DMS 273 (cell line): ENCODE data around the gene BEND4.
"Not testable (repeated sequence)": the region's sequence is repeated elsewhere in the genome, so short reads cannot be mapped to it uniquely, and the experiment has no call there.

Source experiments
- DNase-seq: peaks from one replicate; lab custom pipeline; 2025; ENCODE audit not compliant: unreplicated experiment; lab: John Stamatoyannopoulos, UW

The BEND4 gene

DNA sequence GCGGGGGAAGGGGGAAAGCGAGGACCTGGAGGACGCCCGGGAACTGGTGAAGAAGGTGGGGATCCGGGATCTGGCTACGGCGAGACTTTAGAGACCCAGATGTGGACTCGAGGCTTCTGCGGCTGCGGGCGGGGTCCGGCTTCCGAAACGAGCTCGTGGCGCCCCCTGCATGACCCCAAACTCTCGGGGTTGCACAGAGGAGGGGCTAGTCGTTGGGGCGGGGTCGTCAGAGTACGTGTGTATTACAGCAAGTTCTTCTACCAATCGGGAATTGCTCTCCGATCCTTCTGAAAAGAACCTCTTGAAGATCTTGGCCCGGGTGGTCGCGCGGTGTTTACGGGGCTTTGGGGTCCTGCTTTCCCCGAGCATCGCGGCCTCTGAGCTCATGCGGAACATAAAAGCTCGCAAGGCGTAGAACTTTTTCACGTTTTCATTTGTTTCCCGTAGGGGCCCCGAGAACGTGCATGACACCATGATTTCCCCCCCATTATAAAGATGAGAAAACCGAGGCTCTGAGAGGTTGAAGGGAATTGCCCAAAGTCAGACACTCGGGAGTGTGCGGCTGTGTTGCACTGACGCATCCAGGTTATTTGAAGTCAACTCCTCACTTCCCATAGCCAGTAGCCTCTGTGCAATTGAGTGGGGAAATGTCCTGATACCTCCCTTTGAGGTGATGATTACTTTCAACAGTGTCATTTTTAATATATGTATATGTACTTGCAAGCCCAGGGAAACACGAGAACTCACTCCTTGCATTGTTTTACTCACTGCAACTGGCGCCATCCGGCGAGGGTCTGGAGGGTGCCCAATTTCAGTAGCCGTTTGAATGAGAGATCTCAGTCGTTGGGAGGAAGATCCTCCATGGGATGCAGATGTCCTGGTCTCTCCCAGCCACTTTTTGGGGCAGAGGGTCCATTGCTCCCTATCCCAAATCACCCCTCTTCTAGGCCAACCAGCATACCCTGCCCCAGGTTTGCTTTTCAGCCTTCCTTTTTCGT is at the start of gene BEND4:
TSS of gene BEND4 (minus strand) at position 149 of the 998 bp plus-strand sequence. CDS start 512 bp downstream, outside the sequence.
- DNase-seq, result peak; percentile 6

DNA sequence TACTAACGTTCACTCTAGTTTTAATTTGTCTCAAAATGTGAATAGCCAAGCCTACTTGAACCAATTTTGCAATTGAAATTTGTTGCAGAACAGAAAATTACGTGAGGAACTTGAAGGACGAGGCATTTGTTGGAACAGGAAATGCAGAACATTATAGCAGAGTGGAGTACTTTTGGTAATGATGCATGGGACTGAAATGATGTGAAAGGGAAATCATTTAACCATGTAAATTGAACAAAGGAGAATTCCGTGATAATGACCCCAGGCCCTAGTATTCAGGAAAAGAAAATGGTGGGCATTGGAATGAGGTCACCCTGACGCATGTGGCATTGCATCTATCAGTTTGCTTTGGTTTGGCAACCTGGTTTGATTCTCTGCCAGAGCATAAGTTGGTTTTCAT is 44.9 kb upstream of the BEND4 start:
- no peak for DNase-seq

DNA sequence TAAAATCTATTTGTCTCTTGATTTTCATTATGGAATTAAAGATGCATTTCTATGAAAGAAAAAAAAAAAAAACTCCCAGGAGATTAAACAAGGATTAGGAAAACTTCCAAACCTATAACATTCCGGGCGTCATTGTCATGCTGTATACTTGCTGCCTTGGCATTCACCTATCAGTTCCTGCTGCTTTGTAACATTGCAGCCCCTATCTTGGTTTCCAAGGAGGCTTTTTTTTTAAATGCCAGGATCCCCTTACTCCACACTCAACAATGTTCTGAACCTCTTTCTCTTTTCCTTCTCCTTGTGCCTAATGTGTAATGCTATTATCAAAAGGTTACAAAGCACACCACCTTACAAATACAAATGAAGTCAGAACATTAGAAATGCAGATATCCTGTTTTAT is 20.5 kb upstream of the BEND4 start:
- DNase-seq, result no peak

DNA sequence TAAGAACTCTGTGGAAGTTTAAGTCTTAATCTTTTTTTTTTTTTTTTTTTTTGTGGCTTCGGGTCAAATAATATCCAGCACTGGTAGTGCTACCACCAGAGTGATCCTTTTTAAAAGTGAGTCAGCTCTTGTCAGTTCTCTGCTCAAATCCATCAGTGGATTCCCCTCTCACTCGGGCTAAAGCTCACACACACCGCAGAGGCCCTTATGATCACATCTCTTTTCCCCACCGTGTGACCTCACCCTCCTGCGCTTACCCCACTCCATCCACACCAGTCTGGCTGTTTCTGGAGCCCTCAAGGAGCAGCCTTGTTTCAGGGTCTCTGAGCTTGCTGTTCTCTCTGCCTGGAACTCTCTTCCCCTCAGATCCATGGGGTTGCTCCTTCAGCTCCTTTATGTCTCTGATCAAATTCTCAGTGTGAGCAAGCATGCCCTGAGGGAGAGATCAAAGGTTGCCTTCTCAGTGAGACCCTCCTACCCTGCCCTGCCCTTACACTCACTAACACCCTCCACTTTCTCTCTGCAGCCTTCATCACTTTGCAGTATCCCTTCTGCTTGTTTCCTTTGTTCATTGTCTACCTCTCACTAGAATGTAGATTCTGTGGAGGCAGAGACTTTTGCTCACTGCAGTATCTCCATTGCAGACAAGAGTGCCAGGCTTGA is 19.8 kb upstream of the BEND4 start:
- DNase-seq, result no peak

DNA sequence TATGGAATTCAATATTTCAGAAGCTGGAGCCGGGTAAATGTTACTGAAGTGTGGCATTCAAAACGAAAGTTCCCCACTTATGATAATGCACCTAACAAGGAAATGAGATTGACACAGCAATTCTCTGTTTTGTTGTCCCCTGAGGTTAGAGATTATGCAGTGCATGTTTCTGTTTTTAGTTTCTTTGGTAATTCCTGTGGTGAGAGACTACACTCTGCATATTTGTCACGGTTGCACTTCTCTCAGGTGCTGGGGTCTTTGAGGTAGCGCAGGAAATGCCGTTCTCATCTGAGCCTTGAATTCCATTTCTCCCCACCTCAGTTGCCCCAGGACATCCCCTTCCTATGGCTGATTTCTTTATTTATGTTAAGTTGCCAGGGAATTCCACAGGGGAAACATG is 15.3 kb upstream of the BEND4 start:
- DNase-seq, result no peak

DNA sequence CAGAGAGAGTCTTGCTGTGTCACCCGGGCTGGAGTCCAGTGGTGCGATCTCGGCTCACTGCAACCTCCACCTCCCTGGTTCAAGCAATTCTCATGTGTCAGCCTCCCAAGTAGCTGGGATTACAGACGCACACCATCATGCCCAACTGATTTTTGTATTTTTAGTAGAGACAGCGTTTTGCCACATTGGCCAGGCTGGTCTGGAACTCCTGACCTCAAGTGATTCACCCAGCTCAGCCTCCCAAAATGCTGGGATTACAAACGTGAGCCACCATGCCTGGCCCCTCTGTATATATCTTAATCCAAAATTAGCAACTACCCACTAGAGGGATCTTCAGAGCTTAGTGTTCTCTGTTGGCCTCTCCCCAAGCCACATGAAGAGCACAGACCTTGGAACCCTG is 13.7 kb upstream of the BEND4 start:
- not testable (repeated sequence) for DNase-seq

DNA sequence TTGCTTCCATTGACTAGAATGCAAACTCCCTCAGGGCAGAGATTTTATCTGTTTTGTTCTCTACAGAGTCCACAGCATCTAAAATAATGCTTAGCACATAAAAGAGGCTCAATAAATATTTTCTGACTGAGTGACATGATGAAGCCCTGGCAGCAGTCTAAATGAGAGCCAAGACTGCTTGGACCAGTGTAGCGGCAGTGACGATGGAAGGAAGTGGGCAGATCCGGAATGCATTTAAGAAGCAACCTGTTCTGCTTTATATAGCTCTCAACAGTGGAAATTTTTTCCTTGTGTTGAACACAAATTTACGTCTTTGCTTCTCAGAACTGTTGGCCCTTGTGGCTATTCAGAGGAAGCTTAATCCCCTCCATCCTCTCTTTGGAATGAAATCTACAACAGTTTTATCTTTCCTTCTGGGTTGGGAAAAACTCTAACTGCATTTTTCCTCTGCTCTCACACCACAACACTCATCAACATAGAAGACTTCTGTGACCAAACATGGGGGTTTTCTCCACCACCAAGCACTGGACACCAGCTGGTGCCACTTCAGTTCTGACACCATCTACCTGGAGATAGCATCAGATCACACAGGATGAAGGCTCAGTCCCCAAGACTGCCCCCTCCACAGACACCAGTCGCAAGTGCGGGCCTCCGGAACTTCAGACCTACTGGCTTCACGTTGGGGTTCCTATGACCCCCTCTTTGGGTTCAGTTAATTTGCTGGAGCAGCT is 7.0 kb upstream of the BEND4 start:
- no peak for DNase-seq

DNA sequence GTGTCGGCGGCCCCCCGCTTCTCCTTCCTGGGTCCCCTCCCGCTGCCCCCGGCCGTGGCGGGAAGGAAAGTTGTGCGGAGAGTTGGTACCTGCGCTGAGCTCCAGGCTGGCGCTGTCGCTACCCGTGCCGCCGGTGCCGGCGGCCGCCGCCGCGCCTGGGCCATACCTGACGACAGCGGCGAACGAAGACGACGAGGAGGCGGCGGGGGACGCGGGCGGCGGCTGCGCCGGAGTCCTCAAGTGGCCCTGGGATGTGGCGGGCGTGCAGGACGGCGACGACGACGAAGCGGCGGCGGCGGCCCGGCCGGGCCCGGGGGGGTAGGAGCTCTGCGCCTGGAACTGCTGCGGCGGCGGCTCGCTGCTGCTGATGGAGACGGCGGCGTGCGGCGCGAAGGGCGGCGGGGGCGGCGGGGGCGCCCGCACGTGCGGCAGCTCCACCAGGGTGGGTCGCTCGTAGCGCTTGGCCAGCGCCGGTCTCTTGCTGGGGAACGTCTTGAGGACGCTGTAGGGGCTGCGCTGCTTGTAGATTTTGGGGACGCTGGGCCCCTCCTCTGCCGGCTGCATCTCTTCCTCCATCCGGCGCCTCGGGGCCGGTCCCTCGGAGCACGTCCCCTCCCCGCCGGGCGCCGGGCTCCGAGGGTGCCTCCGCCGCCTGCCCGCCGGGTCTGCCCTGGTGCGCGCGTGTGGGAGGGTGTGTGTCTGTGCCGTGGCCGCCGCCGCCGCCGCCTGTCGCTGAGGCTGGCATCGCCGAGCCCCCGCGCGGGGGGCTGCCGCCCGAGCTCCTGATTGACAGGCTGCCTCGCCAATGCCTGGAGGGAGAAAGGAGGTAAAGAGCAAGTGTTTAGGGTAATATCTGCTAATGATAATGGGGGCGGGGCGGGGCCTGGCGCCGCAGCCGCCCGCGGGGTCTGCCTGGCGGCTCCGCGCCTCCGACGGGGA is 618 bp downstream of the BEND4 start:
- DNase-seq, result peak; percentile 83

DNA sequence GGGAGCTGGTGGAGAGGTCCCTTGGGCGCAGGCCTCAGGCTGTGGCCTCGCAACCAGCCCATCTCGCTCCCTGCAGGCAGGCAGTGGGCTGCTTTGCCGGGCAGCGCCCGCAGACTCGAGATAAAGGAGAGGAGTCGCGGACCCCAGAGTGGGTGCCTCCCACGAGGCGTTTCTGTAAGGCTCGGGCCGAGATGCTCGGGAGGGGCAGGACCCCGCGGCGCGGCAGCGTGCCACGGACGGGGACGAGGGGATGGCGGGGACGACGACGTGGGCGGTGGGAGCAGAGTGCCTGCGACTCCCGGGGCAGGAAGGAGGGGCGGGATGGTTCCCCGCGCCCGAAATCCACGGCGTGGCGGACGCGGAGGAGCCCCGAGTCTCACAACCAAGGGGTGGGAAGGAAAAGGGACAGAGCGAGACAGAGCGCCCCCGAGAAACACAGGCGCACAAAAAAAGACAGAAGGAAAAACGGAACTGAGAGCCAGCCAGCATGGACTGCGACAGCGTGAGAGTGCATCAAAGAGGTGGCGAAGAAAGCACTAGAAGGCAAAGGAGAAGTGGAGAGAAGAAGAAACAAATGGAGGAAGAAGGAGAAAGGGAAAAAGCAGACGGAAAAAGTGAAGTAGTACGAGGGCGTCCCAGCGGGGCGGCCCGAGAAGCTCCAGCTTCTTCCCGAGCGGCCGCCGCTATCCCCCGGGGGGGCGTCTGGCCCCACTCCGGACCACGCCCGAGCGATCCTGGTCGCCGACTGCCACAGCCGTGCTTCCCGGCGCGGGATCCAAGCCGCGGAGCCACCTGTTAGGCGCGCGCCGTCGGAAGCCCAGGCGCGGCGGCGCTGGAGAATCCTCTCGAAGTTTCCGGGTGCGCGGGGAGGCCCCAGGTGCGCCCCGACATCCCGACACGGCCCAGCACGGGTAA is 1.5 kb downstream of the BEND4 start:
- peak; percentile 56 for DNase-seq

DNA sequence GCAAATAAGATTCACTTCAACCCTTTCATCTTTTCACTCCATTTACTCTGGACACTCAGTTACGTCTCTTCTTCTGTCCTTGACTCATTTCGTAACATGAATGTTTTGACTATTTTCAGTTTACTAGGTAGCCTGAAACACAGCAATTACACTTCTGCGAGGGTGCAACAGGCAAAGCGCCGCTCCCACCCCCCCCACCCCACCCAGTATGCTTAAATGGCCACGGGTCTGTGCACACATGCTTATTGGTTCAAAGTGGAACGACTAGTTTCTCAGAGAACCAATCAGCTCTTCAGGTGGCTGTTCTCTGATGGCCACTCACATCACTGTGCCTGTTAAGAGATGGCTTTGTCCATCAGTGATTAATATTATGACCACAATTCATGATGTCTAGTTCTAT is 3.5 kb downstream of the BEND4 start:
- DNase-seq, result no peak

DNA sequence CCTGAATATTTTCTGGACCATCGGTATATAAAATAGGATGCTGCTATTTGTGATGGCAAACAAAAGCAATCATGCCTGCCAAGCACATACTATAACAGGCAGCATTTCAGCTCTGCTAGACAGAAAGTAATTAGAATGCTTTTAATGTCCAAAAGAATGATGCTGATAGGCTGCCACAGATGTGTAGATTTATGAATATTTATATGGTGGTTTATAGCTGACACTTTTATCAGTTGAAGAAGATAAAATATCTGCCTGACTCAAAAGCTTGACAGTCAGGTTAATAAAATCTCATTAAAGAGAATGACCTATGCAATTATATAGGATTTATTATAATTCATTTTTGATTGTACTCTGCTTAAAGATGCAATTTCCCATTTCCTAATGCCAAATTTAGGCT is 4.0 kb downstream of the BEND4 start:
- DNase-seq, result no peak

DNA sequence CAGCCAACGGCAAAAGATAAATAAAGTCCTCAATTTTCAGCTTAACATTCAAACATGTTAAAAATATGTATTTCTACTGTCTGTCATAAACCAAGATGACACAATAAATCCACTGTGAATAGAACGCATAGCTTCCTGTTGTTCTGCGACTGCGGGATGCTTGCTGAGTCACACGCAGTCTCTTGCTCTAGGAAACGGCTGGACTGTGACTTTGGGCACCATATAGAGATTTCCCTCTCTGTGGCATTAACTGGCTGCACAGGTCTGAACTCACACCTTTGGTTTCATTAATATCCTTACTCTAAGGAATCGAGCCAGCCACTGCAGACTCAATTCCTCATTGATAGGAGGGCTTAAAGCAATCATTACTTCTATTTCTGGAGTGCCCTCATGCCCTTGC is 8.4 kb downstream of the BEND4 start:
- no peak for DNase-seq

DNA sequence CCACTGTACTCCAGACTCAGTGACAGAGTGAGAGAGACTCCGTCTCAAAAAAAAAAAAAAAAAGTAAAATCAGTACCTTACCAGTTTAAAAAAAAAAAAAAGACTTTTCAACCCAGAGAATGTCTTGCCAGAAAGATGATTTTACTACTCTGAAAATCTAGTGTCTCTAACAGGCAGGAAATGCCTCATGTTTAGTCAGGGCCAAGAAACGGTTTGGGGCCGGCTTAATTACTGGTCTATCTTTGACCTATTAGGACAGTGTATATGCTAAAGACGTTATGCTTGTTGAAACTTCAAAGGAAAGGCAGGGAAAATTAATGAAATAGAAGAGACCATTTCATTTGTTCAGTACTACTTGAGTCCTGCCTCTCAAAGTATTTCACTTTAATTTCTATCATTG is 9.9 kb downstream of the BEND4 start:
- DNase-seq, result no peak

DNA sequence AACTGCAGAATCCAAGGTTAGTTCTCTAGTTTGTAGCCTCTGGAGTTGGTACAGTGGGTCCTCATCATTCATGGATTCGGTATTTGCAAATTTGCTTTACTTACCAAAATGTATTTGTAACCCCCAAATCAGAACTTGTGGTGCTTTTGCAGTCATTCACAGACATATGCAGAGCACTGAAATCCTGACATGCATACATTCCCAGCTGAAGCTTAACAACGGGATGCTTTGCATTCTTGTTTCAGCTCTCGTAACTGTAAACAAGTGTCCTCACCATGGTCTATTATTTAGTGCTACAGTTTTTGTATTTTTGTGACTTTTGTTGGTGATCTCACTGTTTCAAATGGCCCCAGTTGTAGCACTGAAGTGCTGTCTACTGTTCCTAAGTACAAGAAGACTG is 16.1 kb downstream of the BEND4 start:
- DNase-seq, result no peak

DNA sequence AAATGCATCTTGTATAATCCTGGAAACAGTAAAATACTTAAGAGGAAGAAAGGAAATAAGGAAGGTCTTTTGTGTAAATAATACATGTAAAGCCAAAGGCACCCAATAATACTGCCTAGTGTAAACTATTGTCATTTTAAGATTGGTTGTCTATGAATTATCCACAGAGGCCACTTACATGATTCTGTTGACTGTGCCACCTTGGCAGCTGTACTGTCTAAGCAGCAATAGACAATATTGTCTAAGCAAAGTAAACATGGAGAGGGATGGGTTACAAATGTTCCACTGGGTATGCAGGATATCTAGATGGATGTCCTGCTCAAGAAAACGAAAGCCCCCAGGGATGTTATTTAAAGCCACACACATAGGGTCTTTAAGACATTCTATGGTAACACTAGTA is 19.4 kb downstream of the BEND4 start:
- DNase-seq, result no peak

DNA sequence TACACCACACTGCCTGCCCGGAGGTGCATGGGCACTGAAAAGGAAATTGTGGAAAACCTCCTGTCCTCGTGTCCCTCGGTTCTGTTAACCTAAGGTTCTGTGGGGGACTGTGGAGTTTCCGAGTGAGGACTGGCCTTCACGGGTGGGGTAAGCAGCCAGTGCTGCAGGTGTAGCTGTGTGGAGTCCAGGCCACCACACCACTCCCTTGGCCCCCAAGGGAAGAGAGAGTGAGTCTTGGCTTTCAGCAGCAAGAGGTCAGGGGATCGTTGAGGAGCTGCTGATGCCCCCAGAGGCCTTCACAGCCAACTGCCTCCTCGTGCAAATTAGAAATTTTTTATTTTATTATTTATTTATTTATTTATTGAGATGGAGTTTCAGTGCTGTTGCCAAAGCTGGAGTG is 20.4 kb downstream of the BEND4 start:
- DNase-seq, result no peak

DNA sequence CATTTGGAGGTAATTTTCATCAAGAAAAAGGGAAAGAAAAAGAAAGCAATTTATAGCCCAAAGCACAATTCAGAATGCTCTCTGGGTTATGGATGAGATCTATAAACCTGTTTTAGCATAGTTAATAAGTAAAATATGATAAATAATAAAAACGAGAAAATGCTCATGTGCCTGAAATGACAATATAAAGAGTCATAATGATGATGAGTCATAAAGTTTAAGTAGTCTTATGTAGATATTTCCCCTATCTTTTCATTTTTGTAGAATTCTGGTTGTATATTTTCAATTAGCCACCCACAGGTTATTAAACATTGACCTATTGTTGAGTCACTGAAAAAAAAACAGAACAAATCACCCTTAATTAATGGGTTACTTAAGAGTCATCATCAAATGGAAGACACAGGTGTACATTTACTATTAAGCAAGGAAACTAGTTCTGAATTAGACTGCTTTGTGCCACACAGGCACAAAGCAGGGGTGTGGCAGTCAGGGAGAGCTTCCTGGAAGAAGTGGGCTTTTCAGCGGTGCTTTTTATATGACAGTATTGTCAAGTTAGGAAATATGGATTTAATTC is 29.3 kb downstream of the BEND4 start:
- no peak for DNase-seq

DNA sequence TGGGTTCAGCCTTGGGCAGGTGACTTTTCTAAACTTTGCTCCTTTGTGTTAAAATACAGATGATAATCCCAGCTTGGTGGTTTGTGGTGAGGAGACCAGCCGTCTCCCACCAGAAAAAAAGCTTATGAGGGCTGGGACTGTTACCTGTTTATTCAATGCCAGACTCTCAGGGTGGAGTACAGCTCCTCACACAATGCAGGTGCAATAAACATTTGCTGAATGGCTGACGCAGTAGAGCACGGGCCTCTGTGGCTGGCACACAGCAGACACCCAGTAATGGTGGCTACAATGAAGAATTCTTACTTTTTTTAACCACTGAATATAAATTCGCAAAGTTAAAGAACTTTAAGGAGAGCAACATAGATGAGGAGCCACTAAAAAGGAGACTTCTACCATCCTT is 30.2 kb downstream of the BEND4 start:
- no peak for DNase-seq

DNA sequence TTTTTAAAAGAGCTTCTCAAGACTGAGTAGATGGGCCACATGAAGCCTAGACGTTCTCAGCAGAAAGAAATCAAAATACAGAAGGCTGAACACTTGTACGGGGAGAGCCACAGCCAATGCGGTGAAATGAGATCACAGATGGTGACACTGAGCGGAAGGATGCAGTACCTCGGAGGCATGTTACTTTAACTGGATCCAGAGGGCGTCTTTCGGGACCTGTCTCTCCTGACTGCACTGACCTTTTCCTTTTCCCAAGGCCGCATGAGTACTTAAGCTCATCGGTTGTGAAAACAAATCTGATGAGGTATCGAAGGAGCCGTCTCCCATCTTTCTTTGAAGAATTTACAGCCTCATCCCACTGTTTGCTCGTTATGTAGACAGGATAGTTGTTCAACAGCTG is 32.6 kb downstream of the BEND4 start:
- DNase-seq, result no peak
